Stimulated activated CD4-positive, alpha-beta T cell treated with anti-CD3 and anti-CD28 coated beads, TNF-alpha, amount 100 ng/mL, for 1 hour (primary cell): ENCODE data around the gene RAB11FIP3.

Experiments used
- DNase-seq, 3 donors: peaks; one replicate each; pipeline ENCODE4 v3.0.0-alpha.2; 2020; ENCODE audit warnings: low read depth in 3 of 3, low spot score in 1 of 3

RAB11FIP3 gene

GRCh38 chr16:565419-566330 is 140.2 kb downstream of the RAB11FIP3 start:
- no peak for DNase-seq

DNA sequence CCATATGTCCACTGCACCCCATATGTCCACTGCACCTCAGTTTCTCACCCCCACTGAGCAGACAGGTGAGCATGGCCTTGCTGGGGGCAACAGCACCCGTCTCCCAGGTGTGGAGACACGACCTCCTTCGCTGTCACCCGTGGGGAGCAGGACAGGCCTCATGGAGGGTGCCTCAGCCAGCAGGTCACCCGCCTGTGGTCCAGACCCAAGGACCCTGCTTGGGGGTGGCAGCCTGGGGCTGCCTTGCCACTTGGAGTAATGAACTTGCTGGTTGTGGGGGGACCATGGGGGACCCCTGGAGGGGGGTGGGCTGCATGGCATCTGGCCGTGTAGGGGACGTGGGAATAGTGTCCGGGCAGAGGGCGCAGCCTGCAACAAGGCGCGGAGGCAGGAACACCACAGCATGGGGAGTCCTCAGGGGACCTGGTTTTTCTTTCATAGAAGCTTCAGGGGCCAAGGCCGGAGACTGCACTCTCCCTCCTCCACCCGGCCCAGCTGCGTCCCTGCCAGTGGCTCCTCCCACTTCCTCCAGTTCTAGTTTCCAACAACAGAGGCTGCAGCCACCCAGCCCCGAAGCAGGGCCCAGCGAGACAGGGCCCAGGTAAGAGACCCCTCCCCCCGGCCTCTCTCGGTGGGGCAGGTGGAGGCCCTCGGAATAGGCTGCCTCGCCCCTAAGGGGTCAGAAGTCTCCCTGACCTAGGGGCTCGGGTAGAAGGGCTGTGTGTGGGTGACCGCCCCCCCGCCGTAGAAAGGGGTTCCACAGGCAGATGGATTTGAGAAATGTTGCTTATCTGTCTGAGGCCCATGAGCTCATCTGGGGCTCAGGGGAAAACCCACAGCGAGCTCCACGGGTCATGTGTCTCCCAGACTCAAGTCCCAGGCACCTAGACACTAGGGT is 141.3 kb downstream of the RAB11FIP3 start, which contains the start of gene NHLRC4:
NHLRC4 (plus strand) TSS at position 531 of the 898 bp plus-strand sequence. CDS start 1,043 bp downstream, outside the sequence.
- peak in 1 of 3 donors; percentile 12 for DNase-seq

GRCh38 chr16:567373-568256 is 142.2 kb downstream of the RAB11FIP3 start:
- DNase-seq: no peak

GRCh38 chr16:568401-569258 is 143.2 kb downstream of the RAB11FIP3 start:
- no peak for DNase-seq

- peak in 2 of 3 donors; percentile 43 to 62 for DNase-seq
Measured at GRCh38 chr16:569445-570254, 144.2 kb downstream of the RAB11FIP3 start, which contains the start of gene PIGQ. PIGQ (plus strand) TSS chr16:569968; CDS start chr16:574075, 4,107 bp downstream.
